ENCODE measurements around the gene RETNLB.

The RETNLB gene, protein sequence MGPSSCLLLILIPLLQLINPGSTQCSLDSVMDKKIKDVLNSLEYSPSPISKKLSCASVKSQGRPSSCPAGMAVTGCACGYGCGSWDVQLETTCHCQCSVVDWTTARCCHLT

DNA sequence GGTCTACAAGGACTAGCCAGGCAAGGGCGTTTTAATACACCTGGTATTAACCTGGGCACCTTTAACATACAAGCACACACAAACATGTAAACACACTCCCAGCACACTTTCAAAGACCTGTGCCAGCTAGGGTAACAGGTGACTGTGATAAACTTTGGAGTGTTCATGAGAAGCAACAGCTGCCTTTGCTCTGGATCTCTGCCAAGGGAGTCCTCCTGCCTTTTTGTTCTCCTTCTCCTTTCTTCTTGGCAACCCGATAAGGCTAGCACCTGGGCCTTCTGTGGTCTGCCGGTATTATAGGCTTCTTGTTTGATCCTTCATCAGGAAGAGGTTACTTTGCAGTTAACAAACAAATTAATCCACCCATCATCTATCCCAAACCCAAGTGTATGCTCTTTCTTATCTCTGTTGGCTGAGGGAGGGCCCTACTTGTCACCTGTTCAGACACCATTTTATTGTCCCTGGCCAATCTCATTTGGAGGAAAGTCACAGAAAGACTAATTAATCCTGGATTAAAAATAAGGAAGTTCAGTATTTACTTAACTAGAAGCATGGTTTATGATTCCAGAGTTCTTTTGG lies at the start of gene RETNLB:
TSS of gene RETNLB (minus strand) at position 7 of the 579 bp plus-strand sequence. CDS start 225 bp downstream, outside the sequence.
- Histone ChIP-seq H3K4me3 (no peak within 1 kb of the TSS), H3K27ac (no peak within 1 kb of the TSS), H3K9ac (no peak within 1 kb of the TSS), H3K9me3 (no peaks in the 10 kb centered on the region), H3K27me3 (no peaks in the 10 kb centered on the region), H3K4me1 (no peaks in the 10 kb centered on the region), H3K4me2 (no peak within 1 kb of the TSS), H4K20me1 (no peaks in the 10 kb centered on the region), H3K36me3 (no peaks in the 10 kb centered on the region)
- TF ChIP-seq Cebpa-rat (IDR thresholded peaks at IDR 0.05) = no peak

DNA sequence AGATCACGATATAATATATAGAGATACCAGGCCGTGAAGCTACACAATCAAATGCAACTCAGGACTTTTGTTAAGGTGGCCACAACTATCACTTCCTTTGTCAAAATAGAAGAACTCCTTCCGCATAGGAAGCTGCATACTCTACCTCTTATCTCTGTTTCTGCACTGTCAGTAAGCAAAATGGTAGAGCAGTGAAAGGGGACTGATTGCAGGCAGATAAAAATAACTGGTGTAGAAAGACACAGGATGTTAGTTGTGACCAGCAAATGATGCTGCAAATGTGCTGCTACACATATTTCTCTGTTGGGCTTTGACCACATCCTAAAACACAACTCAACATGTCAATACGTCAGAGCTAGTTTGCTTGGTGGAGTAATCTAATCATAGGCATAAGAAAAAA lies 49.1 kb upstream of the RETNLB start:
- Histone ChIP-seq H3K27ac (no peak overlapping the region), H3K9ac (no peak overlapping the region), H3K27me3 (no peaks in the 10 kb centered on the region), H3K4me3 (no peak overlapping the region), H3K4me2 (no peak overlapping the region), H3K4me1 (no peaks in the 10 kb centered on the region), H4K20me1 (no peaks in the 10 kb centered on the region), H3K9me3 (no peaks in the 10 kb centered on the region), H3K36me3 (no peaks in the 10 kb centered on the region)
- no peak for TF ChIP-seq Cebpa-rat (IDR thresholded peaks at IDR 0.05)

DNA sequence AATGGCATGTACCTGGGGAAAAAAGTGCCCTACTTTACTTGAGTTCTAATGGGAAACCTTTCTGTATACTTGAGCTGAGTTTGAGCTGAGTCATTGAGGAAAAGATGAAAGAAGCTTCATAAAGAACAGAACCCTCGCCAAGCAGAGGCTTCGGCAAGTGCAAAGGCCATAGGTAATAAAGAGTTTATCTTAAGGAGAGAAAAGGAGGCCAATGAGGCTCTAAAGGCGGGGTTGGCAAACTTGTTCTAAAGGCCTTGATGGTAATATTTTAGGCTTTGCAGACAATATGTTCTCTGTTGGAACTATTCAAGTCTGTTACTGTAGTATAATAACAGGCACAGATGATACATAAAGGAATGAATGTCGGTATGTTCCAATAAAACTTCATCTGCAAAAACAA lies 47.8 kb upstream of the RETNLB start:
- no peaks in the 10 kb centered on the region for H3K27me3 ChIP-seq
- no peak overlapping the region for H3K4me3 ChIP-seq
- no peak overlapping the region for H3K4me2 ChIP-seq
- TF ChIP-seq Cebpa-rat (IDR thresholded peaks at IDR 0.05) = no peak
- no peaks in the 10 kb centered on the region for H3K9me3 ChIP-seq
- H3K27ac ChIP-seq = no peak overlapping the region
- H4K20me1 ChIP-seq = no peaks in the 10 kb centered on the region
- H3K36me3 ChIP-seq = no peaks in the 10 kb centered on the region
- H3K9ac ChIP-seq = no peak overlapping the region
- H3K4me1 ChIP-seq = no peaks in the 10 kb centered on the region

DNA sequence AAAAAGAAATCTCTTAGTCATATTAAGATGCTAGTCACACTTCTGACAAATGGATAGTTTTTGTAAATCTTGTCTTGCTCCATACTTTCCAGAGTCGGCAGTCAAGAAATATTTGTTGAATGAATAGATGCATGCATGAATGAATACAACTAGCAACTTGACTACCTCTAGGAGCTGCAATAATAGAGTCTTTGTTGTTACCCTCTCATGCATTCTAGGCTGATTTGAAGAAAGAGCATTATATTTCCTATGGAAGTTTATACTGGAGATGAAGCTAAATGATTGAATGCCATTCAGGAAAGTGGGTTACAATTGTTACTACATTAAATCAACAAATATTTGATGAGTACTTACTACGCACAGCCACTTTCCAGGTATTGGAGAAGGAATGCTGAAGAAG lies 47.2 kb upstream of the RETNLB start:
- Histone ChIP-seq H3K9ac (no peak overlapping the region), H3K4me3 (no peak overlapping the region), H4K20me1 (no peaks in the 10 kb centered on the region), H3K27me3 (no peaks in the 10 kb centered on the region), H3K9me3 (no peaks in the 10 kb centered on the region), H3K36me3 (no peaks in the 10 kb centered on the region), H3K4me1 (no peaks in the 10 kb centered on the region), H3K27ac (no peak overlapping the region), H3K4me2 (no peak overlapping the region)
- TF ChIP-seq Cebpa-rat (IDR thresholded peaks at IDR 0.05) = no peak

DNA sequence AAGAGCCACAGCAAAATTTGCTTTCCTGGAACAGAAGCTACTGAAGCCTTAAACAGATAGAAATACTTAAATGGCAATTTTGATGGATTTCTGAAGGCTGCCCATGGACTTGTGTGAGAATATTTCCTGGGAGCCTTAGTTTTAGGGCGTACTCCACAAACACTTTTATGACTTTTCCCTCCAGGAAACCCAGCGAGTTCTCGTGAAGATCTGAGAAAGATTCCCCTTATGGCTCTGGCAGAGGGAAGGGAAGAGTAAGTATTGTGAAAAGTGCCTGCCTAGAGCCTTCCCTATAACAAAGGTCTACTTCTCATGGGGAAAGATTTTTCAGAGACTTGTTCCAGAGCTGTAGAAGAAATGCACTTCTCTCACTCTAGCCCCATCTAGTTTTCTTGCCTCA lies 34.3 kb upstream of the RETNLB start:
- Histone ChIP-seq H3K27me3 (no peaks in the 10 kb centered on the region), H3K4me1 (no peaks in the 10 kb centered on the region), H3K9me3 (no peaks in the 10 kb centered on the region), H3K4me3 (no peak overlapping the region), H3K4me2 (no peak overlapping the region), H3K36me3 (no peaks in the 10 kb centered on the region), H4K20me1 (no peaks in the 10 kb centered on the region), H3K9ac (no peak overlapping the region), H3K27ac (no peak overlapping the region)
- no peak for TF ChIP-seq Cebpa-rat (IDR thresholded peaks at IDR 0.05)

DNA sequence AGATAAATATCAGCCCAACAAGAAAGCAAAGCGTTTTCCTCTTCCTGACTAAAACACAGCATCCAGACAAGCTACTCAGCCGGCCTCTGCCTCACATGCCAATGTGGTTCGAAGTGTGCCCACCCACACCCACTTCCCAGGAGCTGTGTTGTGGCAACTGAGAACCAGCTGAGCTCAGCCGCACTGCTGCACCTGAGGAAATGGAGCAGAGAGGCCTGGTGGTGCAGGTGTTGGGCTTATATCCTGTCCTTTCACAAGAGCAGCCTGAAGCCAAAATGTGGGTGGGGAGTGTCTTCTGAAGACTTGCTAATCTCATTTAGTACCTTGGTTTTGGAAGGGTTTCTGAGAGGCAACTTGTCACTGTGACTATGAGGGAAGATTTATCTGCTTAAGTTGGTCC lies 23.0 kb upstream of the RETNLB start:
- TF ChIP-seq Cebpa-rat (IDR thresholded peaks at IDR 0.05) = no peak
- Histone ChIP-seq H3K4me2 (no peak overlapping the region), H3K4me3 (no peak overlapping the region), H3K9ac (no peak overlapping the region), H3K36me3 (no peaks in the 10 kb centered on the region), H3K9me3 (no peaks in the 10 kb centered on the region), H4K20me1 (no peaks in the 10 kb centered on the region), H3K27me3 (no peaks in the 10 kb centered on the region), H3K4me1 (no peaks in the 10 kb centered on the region), H3K27ac (no peak overlapping the region)

DNA sequence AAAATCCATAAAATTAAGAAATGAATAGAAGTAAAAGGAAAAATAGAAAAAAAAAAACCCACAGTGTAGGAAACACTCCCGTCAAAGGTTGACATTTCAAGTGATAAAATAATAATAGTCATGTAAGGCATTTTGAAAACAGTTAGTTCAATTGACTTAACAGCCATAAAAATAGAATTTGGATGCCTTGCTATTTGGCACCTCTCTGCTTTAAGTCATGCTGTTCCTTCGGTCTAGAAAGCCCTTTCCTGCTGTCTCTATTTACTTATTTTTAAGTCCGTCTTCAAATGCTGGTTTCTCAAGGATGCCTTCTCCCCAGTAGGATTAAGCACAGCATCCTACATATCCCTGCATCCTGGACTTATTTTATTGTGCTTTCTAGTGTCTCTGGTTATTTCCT lies 22.3 kb upstream of the RETNLB start:
- H3K4me3 ChIP-seq = no peak overlapping the region
- no peak overlapping the region for H3K27ac ChIP-seq
- H3K4me1 ChIP-seq = no peaks in the 10 kb centered on the region
- TF ChIP-seq Cebpa-rat (IDR thresholded peaks at IDR 0.05) = no peak
- no peaks in the 10 kb centered on the region for H3K9me3 ChIP-seq
- H3K36me3 ChIP-seq = no peaks in the 10 kb centered on the region
- no peaks in the 10 kb centered on the region for H3K27me3 ChIP-seq
- H3K4me2 ChIP-seq = no peak overlapping the region
- no peak overlapping the region for H3K9ac ChIP-seq
- H4K20me1 ChIP-seq = no peaks in the 10 kb centered on the region

DNA sequence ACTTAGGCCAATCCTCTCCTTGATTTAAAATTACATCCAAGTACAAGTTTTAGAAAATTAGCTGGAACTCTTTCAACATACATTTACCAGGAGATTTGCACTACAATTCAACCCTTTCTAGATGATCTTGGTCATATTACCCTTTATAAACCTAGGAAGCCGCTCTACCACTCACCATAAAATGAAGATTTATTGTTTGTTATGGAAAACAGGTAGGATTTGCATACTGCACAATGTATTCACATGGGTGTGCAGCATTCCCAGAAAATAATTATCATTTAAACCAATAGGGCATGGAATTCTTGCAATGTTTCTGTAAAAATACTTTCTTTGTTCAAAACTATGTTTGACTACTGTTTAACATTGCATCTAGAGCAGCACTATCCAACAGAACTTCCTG lies 18.4 kb upstream of the RETNLB start:
- TF ChIP-seq Cebpa-rat (IDR thresholded peaks at IDR 0.05) = no peak
- Histone ChIP-seq H4K20me1 (no peaks in the 10 kb centered on the region), H3K27me3 (no peaks in the 10 kb centered on the region), H3K36me3 (no peaks in the 10 kb centered on the region), H3K4me1 (no peaks in the 10 kb centered on the region), H3K4me2 (no peak overlapping the region), H3K27ac (no peak overlapping the region), H3K4me3 (no peak overlapping the region), H3K9me3 (no peaks in the 10 kb centered on the region), H3K9ac (no peak overlapping the region)

DNA sequence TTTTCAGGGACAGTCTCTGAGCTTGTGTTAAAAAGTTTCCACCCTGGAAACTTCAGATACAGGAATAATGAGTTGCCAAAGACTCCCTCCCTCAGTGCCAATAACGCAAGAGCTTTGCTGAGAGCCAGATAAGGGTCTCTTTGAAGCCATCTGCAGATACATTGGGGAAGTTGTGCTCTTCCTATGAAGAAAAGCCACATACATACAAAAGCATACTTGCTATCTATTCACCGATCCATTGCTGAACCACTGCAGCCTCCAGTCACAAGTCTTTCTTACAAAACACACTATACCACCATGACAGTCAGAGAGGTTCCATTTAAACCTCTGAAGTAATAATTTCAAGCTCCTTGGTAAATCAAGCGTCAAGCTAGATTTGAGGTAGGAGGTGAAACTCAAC lies 10.0 kb upstream of the RETNLB start:
- TF ChIP-seq Cebpa-rat (IDR thresholded peaks at IDR 0.05) = no peak
- no peaks in the 10 kb centered on the region for H3K36me3 ChIP-seq
- H3K27me3 ChIP-seq = no peaks in the 10 kb centered on the region
- no peak overlapping the region for H3K4me3 ChIP-seq
- H4K20me1 ChIP-seq = no peaks in the 10 kb centered on the region
- no peaks in the 10 kb centered on the region for H3K4me1 ChIP-seq
- no peak overlapping the region for H3K4me2 ChIP-seq
- H3K9me3 ChIP-seq = no peaks in the 10 kb centered on the region
- no peak overlapping the region for H3K9ac ChIP-seq
- H3K27ac ChIP-seq = no peak overlapping the region

DNA sequence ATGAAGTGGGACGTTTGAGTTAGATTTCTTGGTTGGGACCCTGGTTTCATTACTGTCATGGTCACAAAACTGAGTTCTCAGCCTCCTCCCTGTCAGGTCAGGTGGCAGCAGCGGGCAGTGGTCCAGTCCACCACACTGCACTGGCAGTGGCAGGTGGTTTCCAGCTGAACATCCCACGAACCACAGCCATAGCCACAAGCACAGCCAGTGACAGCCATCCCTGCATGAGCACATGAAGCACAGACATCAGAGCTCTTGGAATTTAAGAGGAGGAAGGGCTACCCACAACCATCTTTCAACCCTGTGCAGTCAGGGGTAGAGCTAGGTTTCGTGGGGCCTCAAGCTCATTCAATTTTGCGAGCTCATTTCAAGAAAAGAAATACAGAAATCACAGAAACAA lies 1.5 kb downstream of the RETNLB start:
- no peaks in the 10 kb centered on the region for H3K4me1 ChIP-seq
- H3K4me3 ChIP-seq = no peak overlapping the region
- H3K9ac ChIP-seq = no peak overlapping the region
- no peak overlapping the region for H3K27ac ChIP-seq
- no peaks in the 10 kb centered on the region for H3K36me3 ChIP-seq
- H3K4me2 ChIP-seq = no peak overlapping the region
- TF ChIP-seq Cebpa-rat (IDR thresholded peaks at IDR 0.05) = no peak
- H3K27me3 ChIP-seq = no peaks in the 10 kb centered on the region
- H3K9me3 ChIP-seq = no peaks in the 10 kb centered on the region
- H4K20me1 ChIP-seq = no peaks in the 10 kb centered on the region

DNA sequence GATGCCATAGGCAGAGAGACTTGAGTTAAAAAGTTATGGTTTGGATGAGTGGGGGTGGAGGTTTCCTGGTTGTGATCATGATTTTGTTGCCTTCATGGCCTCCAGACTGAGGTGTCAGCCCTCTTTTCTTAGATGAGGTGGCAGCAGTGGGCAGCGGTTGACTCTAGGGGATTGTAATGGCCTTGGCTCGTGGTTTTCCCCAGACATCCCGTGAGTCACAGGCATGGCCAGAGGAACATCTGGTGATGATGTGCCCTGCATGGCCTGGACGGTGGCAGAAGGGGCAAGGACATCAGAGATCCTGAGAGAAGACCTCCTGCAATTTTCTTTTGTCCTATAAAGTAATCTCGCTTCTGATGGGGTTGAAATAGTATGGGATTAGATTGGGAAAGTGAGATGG lies 12.4 kb downstream of the RETNLB start:
- H3K36me3 ChIP-seq = no peaks in the 10 kb centered on the region
- no peak overlapping the region for H3K4me2 ChIP-seq
- no peak overlapping the region for H3K4me3 ChIP-seq
- no peaks in the 10 kb centered on the region for H4K20me1 ChIP-seq
- no peaks in the 10 kb centered on the region for H3K9me3 ChIP-seq
- H3K4me1 ChIP-seq = no peaks in the 10 kb centered on the region
- no peak overlapping the region for H3K9ac ChIP-seq
- H3K27ac ChIP-seq = no peak overlapping the region
- H3K27me3 ChIP-seq = no peaks in the 10 kb centered on the region
- no peak for TF ChIP-seq Cebpa-rat (IDR thresholded peaks at IDR 0.05)
